Activated T-cell treated with anti-CD3 and anti-CD28 coated beads for 24 hours (primary cell): ENCODE data around the gene RAET1L.
"Not testable (repeated sequence)": the region's sequence is repeated elsewhere in the genome, so short reads cannot be mapped to it uniquely, and the experiment has no call there.

Experiments
- DNase-seq: peaks from one replicate; pipeline ENCODE4 v3.0.0-alpha.2; 2020; ENCODE audit warnings: low read depth

The RAET1L gene

DNA sequence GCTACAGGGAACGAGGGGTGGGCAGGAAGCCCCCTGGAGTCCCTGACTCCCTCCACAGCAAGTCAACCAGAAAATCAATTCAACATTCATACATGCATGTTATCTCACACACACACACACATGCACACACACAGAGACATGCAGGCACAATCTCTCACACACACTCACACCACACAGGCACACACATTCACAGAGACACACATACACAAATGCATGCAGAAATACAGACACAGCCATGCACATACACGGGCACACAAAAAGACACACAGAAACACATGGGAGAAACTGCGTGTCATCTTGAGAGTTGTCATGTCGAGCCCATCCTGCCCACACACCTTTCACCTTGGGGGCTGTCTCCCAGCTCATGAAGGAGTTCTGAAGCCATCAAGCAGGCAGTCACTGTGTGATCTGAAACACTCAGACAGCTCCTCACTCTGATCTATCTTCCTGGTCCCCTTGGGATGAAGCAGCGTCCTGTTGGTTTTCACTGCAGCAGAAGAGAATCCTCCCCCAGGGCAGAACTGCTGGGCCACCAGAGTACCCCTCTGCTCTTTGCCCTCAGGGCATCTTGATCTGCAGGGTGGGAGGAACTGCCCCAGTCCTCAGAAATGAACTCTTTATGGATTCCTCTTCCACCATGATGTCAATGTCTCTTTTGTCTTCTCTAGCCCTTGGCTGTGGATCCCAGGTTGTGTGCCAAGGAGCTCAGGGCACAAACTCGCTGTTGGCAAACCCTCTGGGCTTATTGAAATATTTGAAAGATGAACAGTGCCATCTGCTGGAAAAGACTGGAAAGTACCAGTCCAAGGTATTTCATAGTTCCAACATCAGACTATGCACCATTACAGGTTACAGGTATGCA lies 8.8 kb downstream of the RAET1L start:
- DNase-seq, result peak; percentile 46

DNA sequence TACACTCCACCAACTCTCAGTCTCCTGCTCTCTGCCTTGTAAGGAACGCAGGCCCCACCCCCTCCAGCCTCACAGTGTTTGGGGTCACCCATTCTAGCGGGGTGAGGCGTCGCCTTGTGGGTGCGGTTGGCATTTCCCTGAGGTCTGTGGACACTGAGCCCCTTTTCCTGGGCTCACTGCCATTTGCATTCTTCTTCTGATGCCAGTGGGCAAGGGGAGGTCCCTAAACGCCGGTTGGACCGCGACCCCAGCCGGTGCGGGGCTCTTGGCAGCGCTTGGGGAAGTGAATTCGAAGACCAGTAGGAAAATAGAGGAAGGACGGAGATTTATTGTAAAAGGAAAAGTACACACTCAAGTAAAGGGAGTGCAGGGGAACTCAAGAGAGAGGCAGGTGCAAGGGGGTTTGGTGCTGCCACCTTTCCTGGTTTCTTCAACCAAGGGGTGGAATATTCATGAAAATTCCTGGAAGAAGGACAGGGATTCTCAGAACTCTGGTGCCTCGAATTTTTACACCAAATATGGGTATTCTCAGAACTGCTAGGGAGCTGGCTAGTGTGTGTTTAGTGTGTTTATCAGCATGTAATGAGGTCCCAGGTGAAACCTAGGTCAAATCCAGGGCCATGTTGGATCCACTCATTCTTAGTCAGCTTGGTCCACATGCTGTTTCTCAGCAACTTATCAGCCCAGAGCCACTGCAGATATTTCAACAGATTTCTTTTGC lies 9.9 kb downstream of the RAET1L start:
- DNase-seq, result not testable (repeated sequence)

DNA sequence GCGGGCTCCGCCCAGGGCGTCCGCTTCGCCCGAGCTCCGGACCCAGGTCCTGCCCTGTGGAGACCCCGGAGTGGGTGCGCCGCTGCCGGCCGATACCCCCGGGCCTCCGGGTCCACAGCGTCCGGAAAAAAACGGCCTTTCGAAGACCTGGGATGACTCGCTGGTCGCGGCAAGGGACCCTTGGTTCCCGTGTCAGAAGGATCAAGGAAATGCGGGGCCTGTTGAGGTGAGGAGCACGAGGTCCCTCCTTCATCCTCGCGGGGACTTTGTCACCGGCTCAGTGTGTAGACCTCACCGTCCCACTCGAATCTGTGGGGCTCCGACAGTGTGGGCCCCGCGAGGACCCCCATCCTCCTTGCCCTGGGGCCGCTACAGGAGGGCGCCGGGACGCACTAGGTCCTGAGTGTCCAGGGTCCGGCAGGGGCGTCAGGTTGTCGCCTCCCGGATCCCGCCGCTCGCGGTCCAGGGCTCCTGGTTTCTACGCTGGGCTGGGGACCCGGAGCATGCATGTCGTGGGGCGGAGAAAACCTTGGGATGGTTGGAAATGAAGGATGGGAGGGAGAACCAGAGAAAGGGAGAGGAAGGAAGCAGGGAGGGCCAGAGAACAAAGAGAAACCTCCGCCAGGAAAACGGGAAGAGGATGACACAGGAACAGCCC lies 10.6 kb downstream of the RAET1L start:
- not testable (repeated sequence) for DNase-seq

DNA sequence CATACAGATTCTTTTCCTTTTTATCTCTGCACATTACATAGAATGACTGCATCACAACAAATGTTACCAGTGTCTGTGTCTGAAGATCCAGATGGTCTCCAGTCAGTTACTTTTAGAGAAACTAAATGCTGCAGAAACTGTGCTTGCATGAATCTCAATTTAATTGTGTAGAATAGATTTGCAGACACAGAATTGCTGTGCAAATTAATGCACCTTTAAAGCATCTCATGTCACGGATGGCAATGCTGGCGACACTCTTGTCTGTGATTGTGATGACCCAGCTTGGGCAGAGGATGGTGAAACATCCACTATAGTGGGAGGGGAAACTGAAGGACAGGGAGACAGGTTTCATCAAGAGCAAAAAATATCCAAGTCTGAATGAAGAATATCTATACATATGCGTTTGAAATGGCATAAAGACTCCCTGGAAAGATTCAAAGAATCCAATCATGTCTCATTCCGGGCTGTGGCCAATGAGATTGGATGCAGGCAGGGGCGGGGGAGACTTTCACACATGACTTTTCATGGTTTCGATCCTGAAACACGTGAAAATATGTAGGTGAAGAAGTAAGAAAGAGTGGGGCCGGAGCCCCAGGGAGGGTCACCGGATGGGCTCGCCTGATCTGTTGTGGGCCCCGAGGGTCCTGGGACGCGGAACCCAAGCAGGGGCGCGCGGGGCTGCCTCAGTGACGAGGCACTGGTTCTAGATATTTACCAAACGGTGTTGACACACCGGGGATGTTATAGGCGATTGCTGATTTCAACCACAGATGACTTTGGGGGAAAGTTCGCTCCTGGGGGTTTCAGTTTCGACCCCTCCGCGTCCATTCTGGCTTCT lies 11.3 kb downstream of the RAET1L start:
- not testable (repeated sequence) for DNase-seq

DNA sequence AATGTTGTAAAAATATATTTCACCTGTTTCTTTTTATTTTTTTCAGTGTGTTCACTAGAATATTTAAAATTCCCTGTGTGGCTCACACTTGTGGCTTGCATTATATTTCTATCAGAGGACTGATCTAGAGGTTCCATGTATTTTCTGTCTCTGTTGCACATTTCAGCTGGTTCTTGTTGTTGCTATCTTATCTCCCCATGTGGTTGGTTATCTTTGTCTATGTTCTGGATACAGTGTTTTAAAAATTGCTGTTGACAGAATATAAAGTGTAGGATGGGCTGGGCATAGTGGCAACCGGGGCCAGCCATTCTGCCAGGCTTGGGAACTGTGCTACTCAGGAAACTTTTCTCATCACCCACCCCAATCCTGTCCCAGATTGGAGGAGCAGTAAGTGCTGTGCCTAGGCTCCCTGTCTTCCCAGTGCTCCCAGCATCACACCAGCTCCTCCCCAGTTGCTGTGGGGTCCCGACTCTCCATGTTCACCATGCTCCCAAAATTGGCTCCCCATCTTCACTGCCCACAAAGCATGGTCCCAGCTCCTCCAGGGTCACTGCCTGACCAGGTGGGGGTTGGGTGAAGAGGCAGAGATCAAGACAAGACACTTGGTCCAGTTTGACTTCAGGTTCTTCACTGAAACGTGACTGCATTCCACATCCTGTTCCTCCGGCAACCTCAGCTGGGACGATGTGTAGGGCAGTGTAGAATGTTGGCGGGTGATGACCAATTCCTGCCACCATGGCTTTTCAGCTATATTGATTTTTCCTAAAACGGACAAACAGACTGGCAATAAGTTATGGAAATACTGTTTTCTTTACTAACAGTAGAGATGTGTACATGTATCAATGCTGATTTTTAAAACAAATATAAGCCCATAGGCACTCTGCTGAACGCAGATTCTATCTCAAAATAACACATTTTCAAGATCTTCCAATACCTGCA lies 12.2 kb downstream of the RAET1L start:
- DNase-seq, result not testable (repeated sequence)

DNA sequence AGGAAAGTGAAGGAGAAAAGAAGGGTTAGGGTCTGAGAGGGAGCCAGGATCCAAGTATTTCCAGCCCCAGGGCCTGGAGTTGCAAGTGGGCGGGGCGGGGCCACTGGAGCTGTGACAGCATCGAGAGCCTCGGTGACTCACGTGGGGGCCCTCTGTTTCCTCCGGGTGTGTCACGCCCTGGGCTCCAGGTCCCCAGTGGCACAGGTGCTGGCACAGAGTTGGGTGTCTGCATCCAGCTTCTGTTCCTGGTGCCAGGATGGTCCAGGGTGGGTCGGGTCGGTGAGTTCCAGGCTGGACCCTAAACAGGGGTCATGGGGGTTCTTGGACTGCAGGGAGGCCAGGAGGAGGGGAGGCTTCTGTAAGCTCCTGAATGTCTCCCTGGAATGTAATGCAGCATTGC lies 16.7 kb downstream of the RAET1L start:
- no peak for DNase-seq

DNA sequence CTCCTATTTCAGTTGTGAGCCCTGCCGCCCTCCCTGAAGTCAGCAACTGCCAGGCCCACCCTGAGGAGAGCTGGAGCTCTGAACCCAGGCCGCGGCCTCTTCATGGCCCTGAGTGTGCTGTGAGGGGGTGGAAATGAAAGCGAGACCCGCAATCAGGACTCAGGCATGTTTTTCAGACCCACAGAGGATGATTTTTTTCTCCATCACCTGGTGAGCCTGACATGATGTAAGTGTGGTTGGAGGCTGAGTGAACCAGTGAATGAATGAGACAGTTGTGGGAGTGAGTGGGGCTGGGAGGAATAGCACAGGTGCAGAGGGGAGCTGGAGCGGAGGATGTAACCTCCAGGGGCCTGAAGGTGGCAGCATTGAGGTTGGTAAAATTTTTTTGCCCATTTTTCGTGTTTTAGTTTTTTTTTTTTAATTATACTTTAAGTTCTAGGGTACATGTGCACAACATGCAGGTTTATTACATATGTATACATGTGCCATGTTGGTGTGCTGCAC lies 18.3 kb downstream of the RAET1L start:
- no peak for DNase-seq

DNA sequence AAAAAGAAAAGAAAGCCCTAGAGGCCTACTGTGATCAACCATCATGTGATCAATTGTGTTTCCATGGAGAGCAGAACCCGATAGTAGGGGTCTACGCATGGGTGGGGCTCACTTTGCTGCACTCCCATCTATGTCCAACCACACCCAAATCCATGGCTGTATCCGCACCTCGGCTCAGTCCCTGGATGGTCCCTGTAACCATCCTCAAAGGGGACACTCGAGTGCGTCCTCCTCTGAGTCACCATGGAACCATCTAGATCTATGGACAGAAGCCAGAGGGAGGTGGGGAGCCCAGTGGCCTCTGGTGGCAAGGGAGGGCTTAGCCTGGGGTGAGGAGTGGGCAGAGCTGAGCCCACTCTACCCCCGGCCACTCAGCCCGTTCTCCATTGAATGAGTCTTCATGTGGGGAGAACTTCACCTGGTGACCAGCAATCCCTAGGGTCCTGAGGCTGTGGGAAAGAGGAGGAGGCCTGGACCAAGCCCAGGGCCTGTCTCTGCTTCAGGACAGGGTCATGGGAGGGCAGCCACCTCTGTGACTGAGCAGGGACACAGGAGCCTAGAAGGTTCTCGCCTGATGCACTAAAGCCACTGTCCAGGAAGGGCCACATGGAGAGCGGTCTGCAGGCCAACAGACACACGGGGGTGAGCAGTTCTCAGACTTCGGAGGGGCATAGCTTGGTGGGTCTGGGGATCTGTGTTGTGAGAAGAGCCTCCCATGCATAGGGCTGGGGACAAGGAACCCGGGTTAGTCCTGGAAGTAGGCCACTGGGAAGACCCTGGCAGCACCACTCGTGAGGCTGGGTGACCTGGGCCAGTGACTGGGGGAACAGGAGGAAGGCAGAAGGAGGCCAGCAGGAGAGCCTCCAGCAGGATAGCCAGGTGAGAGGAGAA lies 19.3 kb downstream of the RAET1L start:
- DNase-seq, result no peak

DNA sequence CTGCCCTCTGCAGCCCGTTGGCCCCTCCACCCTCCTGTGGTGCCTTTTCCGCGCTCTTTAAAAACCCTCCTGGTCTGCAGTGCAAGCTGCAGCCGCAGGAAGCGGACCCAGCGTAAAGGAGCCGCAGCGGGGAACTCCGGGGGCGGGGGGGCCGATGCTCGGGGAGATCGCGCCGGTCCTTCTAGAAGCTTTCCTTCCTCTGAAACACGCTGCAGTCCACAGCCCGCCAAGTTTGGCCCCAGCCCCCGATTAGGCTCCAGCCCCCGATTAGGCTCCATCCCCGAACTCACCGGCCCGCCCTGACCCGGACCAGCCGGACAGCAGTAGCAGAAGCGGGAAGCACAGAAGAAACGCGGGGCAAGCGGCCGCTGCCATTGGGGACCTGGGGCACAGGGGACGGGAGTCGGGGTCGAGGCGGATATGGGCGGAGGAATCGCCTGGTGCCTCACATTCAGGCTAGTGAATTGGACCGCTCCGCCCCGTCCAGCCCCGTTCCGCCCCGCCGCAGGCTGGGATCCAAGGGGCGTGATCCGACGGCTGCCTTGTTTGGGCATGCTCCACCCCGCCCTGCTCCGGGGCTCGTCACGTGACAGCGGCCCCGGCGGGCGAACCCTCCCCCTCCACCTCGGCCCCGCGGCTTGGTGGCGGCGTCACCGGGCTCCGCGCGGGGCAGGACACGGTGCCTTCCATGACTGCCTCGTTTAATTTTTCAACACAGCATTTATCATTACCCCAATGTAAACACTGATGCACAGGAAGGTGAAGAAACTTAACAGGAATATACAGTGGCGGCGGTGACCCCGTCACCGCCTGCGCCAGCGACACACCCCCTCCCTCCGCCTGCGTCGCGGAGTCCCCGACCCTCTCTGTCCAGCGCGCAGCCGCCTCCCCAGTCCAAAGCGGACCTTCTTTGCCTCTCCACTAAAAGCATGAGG lies 20.3 kb downstream of the RAET1L start:
- DNase-seq, result peak; percentile 85

DNA sequence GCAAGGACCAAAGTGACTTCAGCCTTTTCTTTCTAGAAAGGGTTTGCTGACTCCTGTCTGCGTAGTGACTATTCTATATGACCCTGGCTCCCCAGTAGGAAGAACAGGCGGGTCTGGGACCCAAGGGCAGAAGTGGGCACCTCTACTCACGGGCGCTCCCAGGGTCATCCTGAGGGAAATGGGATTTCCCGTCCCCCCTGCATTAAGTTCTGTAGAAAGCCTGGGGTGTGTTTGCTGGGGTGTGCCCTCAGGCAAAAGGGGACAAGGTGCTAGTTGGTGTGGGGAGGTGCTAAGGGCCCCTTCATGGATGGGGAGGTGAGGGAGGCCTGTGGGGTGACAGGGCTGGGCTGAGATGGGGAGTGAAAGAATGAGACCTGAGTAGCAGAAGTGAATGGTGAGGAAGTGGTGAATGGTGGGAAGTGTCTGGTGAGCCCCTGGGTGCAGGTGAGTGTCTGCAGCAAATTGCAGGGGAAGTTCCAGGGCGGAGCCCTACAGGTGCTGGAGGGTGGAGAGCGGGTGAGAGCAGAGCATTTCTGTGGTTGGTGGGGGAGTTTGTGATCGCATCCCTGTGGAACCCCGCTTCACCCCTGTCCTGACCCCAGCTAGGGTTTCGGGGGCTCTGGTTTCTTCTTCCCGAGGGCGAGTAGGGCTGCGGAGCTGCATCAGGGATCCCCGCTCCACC lies 21.1 kb downstream of the RAET1L start:
- DNase-seq, result no peak

DNA sequence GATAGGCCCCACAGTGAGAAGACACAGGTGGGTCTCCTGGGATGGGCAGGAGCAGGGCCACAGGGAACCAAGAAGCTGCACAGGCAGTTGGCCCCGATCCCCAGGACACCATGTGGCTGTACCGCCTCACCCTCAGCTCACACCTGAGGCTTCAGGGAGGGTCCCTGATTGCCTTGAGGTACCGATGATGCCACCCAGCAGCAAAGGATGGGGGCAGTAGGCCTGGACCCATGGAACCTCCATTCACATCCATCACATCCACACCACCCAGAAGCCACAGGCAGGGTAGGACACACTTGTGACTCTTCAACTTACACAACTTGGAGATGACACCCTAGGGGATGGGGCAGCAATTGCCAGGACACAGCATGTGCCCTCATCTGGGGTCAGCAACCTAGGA lies 21.7 kb downstream of the RAET1L start:
- DNase-seq, result not testable (repeated sequence)

DNA sequence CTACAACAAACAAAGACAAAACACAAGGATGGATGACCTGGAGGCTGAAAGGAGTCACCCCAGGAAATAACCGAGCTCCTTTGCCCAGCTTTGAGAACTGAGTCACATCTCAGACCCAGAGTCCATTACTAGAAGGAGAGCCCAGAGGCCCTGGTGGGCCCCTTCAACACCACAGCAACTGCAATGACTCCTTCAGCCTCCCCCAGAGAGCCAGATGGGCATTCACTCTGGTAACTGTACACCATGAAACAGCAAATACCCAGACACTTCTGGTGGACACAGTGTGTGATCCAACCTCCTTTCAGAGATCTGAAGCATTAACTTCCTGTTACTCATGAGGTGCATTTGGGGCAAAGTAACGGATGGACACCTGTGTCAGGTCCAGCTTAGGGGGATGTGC lies 22.6 kb downstream of the RAET1L start:
- no peak for DNase-seq

DNA sequence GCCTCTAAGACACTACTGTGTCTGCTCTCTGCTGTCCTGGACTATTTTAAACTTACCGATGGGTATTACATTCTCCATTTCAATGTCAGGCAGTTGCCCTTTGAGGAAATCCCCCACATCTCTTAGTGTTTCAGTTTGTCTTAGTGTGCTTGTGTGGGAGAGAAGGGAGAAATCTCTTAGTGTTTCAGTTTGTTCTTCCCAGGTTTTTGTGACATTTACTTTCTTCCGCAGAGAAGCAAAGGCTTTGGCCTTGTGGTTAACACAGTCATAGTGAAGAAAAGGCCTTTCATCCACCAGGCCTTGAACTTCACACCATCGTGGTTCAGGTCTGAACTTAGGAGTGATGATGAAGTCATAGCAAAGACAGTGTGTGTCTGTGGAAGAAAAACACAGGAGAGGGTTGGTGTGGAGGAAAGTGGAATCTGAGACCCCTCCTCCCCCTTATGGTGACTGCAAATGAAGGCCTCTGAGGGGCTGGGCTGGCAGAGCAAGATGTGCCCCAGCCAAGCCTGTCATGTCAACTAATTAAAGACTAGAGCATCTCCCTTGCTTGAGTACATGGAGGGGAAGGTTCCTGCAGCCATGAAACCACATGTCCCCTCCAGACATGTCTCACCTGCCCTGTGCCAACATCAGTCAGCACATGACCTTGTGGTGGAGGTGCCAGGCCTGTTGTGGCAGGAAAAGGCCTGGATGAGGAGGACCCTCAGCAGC lies 23.9 kb downstream of the RAET1L start:
- DNase-seq, result no peak

DNA sequence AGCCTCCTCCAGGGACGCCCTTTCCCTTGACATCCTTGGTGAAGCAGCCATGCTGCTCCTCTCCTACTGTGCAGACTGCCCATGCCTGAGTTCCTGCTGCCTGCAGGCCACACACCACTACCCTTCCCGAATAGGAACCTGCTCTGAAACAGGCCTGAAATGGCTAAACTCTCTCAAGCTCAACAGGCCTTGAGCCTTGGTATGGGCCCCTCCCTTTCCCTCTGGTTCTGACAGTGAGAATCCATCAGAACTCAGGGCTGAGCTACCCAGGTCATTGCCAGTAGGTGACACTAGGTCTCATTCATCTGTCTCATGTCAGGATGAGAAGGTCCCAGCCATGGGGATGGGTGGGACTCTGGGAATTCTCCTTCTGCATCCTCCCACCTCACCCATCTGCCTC lies 25.7 kb downstream of the RAET1L start:
- DNase-seq, result no peak

DNA sequence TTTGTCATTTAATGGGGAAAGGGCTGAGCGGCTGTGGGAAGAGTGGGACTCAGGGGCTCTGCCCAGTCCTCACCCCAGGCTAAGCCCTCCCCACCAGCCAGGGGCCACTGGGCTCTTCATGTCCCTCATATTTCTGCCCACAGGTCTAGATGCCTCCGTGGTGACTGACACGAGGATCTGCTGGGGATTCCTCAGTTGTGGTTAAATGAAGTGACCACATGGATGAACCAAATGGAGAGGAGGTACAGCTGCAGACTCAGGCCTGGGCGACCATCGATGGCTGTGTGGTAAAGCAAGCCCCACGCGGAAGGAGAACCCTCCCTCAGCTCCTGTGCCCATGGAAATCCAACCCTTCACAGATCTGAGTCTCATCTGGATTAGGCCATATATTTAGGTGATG lies 29.4 kb downstream of the RAET1L start:
- no peak for DNase-seq

DNA sequence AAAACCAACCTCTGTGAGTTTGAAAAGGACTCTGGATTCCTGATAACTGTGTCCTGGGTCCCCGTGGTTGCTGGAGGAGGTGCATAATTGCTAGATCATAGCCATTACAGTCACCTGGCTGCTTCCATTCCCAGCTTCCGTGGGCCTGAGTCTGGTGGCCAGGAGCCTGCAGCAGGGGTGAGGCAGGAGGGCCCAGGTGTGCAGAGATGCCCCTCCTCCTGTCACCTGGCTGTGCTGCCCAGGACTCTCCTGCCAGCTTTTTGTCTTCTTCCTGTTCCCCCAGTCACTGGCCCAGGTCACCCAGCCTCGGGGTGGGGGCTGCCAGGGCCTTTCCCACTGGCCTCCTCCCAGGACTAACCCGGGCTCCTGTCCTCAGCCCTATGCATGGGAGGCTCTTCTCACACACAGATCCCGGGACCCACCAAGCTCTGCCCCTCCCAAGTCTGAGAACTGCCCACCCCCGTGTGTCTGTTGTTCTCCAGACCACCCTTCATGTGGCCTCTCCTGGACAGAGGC lies 30.0 kb downstream of the RAET1L start:
- no peak for DNase-seq

DNA sequence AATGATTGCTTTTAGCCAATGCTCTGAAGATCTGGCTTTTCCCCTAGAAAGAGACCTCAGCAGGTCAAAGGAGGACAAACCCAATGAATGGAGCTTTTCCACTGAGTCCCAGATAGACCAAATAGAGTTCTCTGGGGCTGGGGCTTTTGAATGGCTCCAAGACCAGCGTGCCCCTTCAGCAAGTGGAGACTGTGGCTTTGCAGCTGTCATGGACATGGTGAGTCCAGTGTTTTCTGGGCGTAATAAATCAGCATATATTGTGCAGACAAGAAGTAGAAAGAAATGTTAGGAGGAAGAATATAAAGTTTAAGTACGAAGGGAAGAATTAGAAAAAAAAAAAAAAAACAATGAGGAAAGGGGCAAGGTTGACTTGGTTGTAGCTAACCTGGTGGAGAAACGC lies 33.5 kb downstream of the RAET1L start:
- DNase-seq, result no peak
